GM19351 (cell line): ENCODE data around the gene CBX4.

Source experiments
- ATAC-seq: cut with Tn5 transposase; IDR thresholded peaks from one replicate; pipeline ENCODE4 v1.9.1; 2021; ENCODE audit warnings: mild to moderate bottlenecking, moderate library complexity; ENCODE audit not compliant: unreplicated experiment

The CBX4 gene

DNA sequence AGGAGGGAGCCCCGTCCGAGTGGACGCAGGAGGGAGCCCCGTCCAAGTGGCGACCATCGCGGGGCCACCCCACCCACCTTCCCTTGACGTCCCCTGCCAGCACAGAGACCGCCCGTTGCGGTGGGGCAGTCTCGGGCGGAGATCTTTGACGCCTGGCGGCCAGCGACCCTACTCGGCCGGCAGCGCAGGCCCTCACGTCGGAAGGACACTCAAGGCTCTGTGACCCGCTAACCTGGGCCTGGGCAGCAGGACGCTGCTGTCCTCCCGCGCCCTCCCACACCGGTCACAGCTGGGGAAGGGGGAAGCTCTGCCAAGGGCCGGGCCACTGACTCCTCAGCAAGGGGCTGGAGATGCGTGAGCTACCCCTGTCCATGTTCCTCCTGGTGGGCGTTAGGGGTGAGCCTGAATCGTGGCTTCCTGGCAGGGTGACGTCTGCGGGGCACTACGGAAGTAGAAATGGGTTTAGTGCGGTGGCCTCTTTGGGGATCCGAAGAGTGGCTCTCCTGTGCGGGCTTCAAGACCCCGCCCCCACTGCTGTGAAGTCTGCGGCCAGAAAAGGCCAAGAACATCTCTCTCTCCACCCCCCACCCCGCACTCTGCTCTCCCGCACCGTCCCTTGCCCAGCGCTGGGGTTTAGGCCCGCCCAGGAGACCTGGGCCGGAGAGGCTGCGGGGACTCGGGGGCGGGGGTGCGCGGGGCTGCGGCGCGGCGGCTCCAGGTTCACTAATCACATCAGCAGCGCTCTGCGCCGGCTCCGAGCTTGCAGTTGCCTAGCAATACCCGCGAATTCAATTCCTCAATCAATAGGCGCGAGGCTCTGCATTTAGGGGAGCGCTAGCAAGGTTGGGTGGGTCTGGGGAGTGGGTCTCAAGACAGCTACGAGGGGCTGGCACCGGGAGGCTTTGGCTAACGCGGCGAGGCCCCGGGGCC, 48.2 kb downstream of the CBX4 start:
- ATAC-seq: no peak

DNA sequence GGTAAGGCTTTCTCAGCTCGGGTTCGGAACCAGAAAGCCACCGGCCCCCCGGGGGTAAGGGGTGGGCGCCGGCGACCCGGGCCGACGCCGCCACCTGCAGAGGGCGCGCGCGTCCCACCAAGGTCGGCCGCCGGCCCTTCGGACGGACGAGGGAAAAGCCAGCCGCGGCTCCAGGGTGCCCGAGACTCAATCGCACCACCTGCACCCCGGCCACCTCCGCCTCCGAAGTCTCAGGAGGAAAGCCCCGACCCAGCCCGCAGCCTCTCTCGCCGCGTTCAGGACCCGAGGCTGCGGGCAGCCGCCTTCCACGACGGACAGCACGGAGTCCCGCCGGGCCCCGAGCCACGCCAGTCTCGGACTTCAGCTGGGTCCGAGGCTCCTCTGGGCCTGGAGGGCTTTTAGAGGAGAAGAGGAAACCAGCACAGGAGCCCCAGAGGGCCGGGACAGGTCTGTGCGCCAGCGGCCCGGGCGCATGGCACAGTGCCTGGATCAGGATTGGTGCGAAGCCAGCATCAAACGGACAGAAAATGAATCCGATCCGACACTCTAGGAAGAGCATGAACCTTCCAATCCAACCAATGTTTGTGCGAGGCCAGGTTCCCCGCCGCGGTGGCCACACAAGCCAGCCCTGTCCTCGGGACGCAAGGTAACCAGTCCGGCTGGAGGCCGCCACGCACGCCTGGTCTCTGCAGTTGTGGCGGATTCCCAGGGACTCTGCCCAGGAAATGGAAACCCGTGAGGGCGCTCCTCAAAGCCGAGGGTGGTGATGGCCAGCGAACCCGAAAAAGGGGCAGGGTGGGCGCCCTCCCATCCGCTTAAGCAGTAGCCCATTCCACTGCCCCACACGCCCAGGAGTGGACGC, 49.1 kb downstream of the CBX4 start:
- ATAC-seq: no peak

DNA sequence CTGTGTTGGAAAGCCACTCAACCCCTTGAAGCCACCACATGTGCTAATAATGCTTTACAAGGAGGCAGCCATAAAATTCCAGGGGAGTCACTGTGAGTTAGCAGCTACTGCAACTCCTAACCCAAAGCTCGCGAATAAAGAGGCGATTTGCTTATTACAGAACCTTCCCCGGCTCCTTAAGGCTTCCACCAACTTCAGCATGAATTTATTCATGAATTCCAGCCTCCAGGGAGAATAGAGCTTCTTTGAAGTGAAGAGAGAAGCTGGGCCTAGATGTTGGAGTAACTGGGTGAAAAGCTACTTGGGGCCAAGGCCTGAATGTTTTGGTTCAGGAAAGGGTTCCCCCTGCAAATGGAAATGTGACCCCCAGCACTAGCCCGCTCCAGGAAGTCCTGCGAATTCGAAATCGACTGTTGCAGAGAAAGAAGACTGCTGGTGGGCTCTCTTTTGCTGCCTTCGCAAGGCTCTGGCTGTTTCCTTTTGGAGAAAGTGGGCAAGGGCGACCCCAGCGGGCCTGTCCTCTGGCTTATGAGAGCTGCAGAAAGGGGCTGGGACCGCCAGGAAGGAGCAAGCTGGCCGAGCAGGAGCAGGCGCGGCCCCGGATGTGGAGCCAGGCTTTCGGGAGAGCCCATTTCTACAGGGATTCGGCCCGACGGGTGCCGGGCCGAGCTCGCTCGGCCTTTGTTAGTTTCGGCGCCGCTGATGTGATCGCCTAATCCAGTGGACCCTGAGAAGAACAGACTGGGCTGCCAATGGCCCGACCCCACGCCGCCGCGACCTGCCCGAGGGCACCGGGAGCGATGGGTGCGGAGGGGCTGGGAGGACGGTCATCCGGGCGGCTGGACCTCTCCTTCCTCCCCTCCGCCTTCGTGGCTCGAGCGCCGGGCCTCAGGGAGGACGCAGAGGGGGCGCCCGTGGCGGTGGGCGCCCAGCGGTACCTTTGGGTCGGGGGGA, 50.0 kb downstream of the CBX4 start:
- ATAC-seq: no peak

DNA sequence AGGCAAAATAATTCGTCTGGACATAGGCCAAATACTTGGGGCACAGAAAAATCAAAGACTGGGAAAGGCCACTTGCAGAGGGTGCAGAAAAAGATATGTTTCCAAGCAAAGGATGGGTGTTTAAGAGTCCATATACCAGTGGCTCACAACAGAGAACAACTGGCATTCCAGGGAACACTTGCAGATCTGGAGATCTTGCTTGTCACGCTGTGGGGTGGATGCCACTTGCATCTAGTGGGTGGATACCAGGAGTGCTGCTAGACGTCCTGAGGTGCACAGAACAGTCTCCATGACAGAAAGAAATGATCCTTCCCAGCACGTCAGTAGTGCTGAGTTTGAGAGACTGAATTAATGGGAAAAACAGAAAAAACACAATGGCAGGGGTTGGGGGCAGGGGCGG, 50.8 kb downstream of the CBX4 start:
- no peak for ATAC-seq

DNA sequence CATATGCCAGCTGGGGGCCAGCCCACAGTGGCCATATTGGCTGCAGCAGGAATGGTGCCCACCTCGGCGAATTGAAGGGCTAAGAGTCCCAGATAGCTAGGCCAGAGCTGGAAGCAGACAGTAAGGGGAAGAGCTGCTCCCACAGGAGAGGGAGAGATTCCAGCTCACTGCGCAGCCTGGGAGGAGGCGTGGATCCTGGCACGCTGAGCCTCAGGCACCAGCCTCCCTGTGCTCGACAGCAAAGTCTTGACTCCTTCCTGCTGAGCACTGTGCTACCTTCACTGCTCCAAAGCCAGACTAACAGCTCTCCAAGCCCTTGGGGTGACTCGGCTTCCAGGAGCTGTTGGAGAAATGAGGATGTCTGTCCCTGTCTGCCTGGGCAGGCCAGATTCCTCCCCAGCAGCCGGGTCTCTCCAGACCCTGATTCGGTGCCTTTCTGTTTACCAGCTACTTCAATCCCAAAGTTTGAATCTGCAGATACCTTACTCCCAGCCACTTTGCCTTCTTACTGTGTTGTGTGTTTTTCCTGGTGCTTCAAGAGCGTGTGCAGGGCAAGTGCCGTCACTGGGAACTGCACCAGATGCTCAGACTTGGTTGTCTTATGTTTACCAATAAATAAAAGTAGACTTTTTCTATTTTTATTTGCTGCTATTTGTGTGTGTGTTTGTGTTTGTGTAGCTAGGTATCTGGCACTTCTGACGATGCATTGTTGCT, 52.2 kb downstream of the CBX4 start:
- ATAC-seq: no peak

DNA sequence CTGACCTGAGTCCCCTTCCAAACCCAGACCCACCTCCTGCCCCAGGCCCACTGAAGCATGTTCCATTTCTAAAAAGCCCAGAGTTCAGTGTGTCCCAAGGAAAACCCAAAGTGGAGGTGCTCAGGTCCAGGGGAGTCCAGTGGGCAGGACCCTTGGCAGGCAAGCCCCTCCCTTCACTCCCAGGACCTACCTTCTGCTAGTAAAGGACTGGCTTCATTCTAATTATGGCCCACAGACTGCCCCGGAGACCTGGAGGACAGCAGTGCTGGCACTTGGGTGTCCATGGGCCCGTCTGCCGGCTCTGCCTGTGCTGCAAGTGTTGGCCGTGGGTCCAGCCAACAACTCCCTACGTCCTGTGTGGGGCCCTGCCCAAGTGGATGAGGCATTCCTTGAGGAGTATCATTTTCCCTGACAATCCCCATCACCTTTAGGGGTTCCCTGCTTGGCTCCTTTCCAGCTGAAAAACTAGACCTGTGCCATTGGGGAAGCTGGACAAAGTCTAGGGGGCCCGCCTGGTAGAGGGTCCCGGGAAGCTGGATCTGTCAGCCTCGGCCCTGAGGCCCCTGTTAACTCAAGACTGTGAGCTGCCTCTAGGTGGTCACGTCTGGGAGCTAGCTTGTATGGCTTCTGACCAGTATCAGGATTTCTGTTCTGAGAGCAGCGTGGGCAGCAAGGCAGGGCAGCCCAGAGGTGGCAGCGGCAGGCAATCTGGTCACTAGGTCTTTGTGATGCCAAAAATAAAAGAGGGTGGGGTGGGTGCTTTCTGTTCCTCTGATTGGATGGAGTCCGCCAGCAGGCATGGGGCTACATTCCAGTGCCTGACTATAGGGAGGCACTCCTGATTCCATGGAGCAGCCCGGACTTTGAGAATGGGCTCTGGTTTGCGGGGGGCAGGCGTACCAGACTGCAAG, 53.1 kb downstream of the CBX4 start:
- ATAC-seq: no peak

DNA sequence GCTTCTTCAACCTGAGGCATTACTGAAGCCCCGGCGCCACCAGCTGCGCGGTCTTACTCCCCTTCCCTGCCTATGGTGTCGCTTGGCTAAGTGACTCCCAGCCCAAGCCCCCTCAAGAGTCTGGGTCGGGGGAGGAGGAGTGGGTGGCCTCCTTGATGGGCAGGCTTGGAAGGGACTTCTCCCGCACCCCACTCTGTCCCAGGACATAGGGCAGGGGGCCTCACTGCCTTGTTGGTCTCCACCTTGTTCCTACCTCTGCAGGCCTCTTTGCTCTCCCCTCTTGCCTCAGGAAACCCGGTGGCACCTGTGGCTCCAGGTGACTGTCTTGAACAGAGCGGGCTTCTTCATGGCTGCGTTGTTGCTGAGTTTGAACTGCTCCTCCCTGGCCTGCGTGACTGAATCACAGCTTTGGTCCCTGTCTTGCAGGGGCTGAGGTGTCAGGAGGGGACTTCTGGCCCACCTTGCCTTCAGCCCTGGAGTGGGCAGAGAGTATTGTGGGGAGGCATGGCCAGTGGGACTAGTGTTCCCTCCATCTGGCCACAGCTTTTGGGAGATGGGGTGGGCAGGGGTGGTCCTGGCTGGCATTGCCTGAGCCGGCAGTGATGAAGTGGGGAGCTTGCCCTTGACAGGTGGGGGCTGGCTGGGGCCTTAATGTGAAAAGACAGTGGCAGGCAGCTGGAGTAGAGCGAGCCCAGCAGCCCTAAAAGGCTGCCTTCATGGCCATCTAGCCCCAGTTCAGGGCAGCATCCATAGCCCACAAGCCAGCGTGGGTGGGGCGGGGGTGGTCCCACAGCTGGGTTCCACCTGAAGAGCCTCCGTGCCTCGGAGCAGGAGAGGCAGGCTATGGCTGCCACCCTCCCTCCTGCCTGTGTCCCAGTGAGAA, 54.0 kb downstream of the CBX4 start:
- no peak for ATAC-seq

DNA sequence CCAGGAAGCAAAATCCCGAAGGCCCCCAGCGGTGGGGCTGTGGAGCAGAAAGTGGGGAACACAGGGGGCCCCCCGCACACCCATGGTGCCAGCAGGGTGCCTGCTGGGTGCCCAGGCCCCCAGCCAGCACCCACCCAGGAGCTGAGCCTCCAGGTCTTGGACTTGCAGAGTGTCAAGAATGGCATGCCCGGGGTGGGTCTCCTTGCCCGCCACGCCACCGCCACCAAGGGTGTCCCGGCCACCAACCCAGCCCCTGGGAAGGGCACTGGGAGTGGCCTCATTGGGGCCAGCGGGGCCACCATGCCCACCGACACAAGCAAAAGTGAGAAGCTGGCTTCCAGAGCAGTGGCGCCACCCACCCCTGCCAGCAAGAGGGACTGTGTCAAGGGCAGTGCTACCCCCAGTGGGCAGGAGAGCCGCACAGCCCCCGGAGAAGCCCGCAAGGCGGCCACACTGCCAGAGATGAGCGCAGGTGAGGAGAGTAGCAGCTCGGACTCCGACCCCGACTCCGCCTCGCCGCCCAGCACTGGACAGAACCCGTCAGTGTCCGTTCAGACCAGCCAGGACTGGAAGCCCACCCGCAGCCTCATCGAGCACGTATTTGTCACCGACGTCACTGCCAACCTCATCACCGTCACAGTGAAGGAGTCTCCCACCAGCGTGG, 54.8 kb downstream of the CBX4 start:
- ATAC-seq: no peak

DNA sequence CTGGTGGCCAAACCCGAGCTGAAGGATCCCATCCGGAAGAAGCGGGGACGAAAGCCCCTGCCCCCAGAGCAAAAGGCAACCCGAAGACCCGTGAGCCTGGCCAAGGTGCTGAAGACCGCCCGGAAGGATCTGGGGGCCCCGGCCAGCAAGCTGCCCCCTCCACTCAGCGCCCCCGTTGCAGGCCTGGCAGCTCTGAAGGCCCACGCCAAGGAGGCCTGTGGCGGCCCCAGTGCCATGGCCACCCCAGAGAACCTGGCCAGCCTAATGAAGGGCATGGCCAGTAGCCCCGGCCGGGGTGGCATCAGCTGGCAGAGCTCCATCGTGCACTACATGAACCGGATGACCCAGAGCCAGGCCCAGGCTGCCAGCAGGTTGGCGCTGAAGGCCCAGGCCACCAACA, 55.3 kb downstream of the CBX4 start:
- ATAC-seq: no peak
